SK-N-SH (cell line): Measurements from ENCODE around the gene FTCD. TPM values are rescaled to one million over a fixed set of nuclear protein-coding genes. Genes with fewer than 3 reads are reported as not detected.

Experiments used
- CTCF ChIA-PET: fragments of 300-600, 350-600 bp; formaldehyde crosslinking; extraction: SDS; loops from one replicate; lab custom pipeline; 2021; lab: Yijun Ruan, JAX
- POLR2A ChIA-PET: fragments of 350-600 bp; sonication (Branson Sonifier 250); formaldehyde crosslinking; extraction: SDS; loops from one replicate; lab custom pipeline; 2020; ENCODE audit warnings: antibody characterized with exemption, inconsistent platforms; lab: Yijun Ruan, JAX
- DNase-seq: peaks from one replicate; pipeline ENCODE4 v3.0.0; 2012
- H2AFZ ChIP-seq: fragments of 200-600 bp; sonication (generic); 2 replicates; pipeline ENCODE4 v1.8.1; 2016; ENCODE audit warnings: antibody characterized with exemption, mild to moderate bottlenecking, low read depth
- H3F3A ChIP-seq: fragments of 200-600 bp; sonication (generic); replicated peaks from 2 replicates; pipeline ENCODE3; 2016; ENCODE audit warnings: antibody characterized with exemption, mild to moderate bottlenecking; ENCODE audit not compliant: insufficient read depth
- H3K27ac ChIP-seq, 2 experiments: fragments of 200-500 bp in 1 of 2; fragments of 200-600 bp in 1 of 2; sonication (Bioruptor generic) in 1 of 2; sonication (generic), shearing (Covaris generic) in 1 of 2; 2 replicates each; pipeline versions ENCODE4 v1.5.1 to v1.6.1; 2014 to 2016; ENCODE audit warnings: low read depth in 2 of 2, inconsistent platforms in 1 of 2, low read length in 1 of 2, mild to moderate bottlenecking in 1 of 2, mixed read lengths in 1 of 2
- H3K27me3 ChIP-seq: fragments of 200-600 bp; sonication (generic), shearing (Covaris generic); 2 replicates; pipeline ENCODE4 v1.6.1; 2016; ENCODE audit warnings: mixed run types; ENCODE audit not compliant: insufficient read depth
- H3K36me3 ChIP-seq, 2 experiments: fragments of 200-500 bp in 1 of 2; fragments of 200-600 bp in 1 of 2; sonication (Bioruptor generic) in 1 of 2; sonication (generic) in 1 of 2; replicated peaks in 1 of 2; 2 replicates each; pipeline versions ENCODE3 to v1.5.1; 2014 to 2016; ENCODE audit warnings: low read length in 1 of 2, mild to moderate bottlenecking in 1 of 2; ENCODE audit not compliant: insufficient read depth in 2 of 2, control insufficient read depth in 1 of 2
- H3K4me1 ChIP-seq, 2 experiments: fragments of 200-500 bp in 1 of 2; fragments of 200-600 bp in 1 of 2; sonication (Bioruptor generic) in 1 of 2; sonication (generic), shearing (Covaris generic) in 1 of 2; 2 replicates each; pipeline versions ENCODE4 v1.5.1 to v1.6.1; 2014 to 2016; ENCODE audit warnings: low read depth in 1 of 2, low read length in 1 of 2, mixed run types in 1 of 2; ENCODE audit not compliant: insufficient read depth in 2 of 2, control insufficient read depth in 1 of 2
- H3K4me2 ChIP-seq: fragments of 200-600 bp; sonication (generic), shearing (Covaris generic); 2 replicates; pipeline ENCODE4 v1.6.1; 2017; ENCODE audit warnings: mixed run types
- H3K4me3 ChIP-seq, 2 experiments: fragments of 200-500 bp in 1 of 2; fragments of 200-600 bp in 1 of 2; sonication (Bioruptor generic) in 1 of 2; sonication (generic), shearing (Covaris generic) in 1 of 2; 2 replicates each; pipeline versions ENCODE4 v1.5.1 to v1.8.1; 2014 to 2016; ENCODE audit warnings: low read depth in 2 of 2, inconsistent platforms in 1 of 2, low read length in 1 of 2, mild to moderate bottlenecking in 1 of 2, mixed read lengths in 1 of 2, moderate library complexity in 1 of 2
- H3K79me2 ChIP-seq: fragments of 200-600 bp; sonication (generic); 2 replicates; pipeline ENCODE4 v1.8.1; 2017; ENCODE audit warnings: mild to moderate bottlenecking; ENCODE audit not compliant: insufficient read depth
- H3K9ac ChIP-seq: fragments of 200-600 bp; sonication (generic); 2 replicates; pipeline ENCODE4 v1.6.1; 2017; ENCODE audit warnings: mixed run types
- H3K9me2 ChIP-seq: fragments of 200-600 bp; sonication (generic); 2 replicates; pipeline ENCODE4 v1.6.1; 2017; ENCODE audit warnings: mixed run types
- H3K9me3 ChIP-seq: fragments of 200-600 bp; sonication (generic); 2 replicates; pipeline ENCODE4 v1.6.1; 2017; ENCODE audit warnings: mixed run types, mild to moderate bottlenecking, moderate library complexity
- H4K20me1 ChIP-seq: fragments of 200-600 bp; sonication (generic); 2 replicates; pipeline ENCODE4 v1.6.1; 2017; ENCODE audit warnings: mild to moderate bottlenecking, mixed run types; ENCODE audit not compliant: insufficient read depth
- CHD2 ChIP-seq: fragments of 150-350 bp; IDR thresholded peaks from 2 replicates; pipeline ENCODE4 v1.6.1; 2018; ENCODE audit warnings: low read length; ENCODE audit not compliant: partially characterized antibody
- FOXM1 ChIP-seq: IDR thresholded peaks from 2 replicates; pipeline ENCODE4 v1.4.0; 2012; ENCODE audit warnings: low read depth, mild to moderate bottlenecking
- GABPA ChIP-seq: IDR thresholded peaks from 2 replicates; pipeline ENCODE4 v1.4.0; 2012; ENCODE audit warnings: low read depth, mild to moderate bottlenecking
- JUND ChIP-seq: IDR thresholded peaks from 2 replicates; pipeline ENCODE4 v1.4.0; 2012
- NRF1 ChIP-seq: IDR thresholded peaks from 2 replicates; pipeline ENCODE4 v1.6.1; 2012; ENCODE audit warnings: low read depth, mild to moderate bottlenecking, low read length
- POLR2AphosphoS5 ChIP-seq: IDR thresholded peaks from 2 replicates; pipeline ENCODE4 v1.6.1; 2012; ENCODE audit warnings: low read depth, low read length
- RAD21 ChIP-seq: IDR thresholded peaks from 2 replicates; pipeline ENCODE4 v1.6.1; 2012; ENCODE audit warnings: mild to moderate bottlenecking, low read length
- RFX5 ChIP-seq: IDR thresholded peaks from 2 replicates; pipeline ENCODE4 v1.6.1; 2012; ENCODE audit warnings: mild to moderate bottlenecking, improper control_type of control experiment, low read length
- SIN3A ChIP-seq: IDR thresholded peaks from 2 replicates; pipeline ENCODE4 v1.6.1; 2012; ENCODE audit warnings: low read depth, mild to moderate bottlenecking, low read length, moderate library complexity, borderline replicate concordance
- TAF1 ChIP-seq: IDR thresholded peaks from 2 replicates; pipeline ENCODE4 v1.6.1; 2012; ENCODE audit warnings: low read depth, mild to moderate bottlenecking, low read length, moderate library complexity, borderline replicate concordance
- TCF12 ChIP-seq: IDR thresholded peaks from 2 replicates; pipeline ENCODE4 v1.4.0; 2012
- TEAD4 ChIP-seq: IDR thresholded peaks from 2 replicates; pipeline ENCODE4 v1.4.0; 2012; ENCODE audit warnings: mild to moderate bottlenecking, borderline replicate concordance; ENCODE audit not compliant: insufficient read depth
- USF2 ChIP-seq: fragments of 150-350 bp; IDR thresholded peaks from 2 replicates; pipeline ENCODE4 v1.6.1; 2017; ENCODE audit warnings: antibody characterized with exemption, low read length, low read depth, borderline replicate concordance
- YY1 ChIP-seq: IDR thresholded peaks from 2 replicates; pipeline ENCODE4 v1.4.0; 2012; ENCODE audit warnings: low read depth, mild to moderate bottlenecking
- ZBTB33 ChIP-seq: IDR thresholded peaks from 2 replicates; pipeline ENCODE4 v1.4.0; 2012; ENCODE audit warnings: low read depth, borderline replicate concordance
- WGBS: methylation state at CpG from one replicate; pipeline ENCODE4 v1.1.6; 2017; ENCODE audit warnings: low lambda C conversion rate; 5-methylcytosine and 5-hydroxymethylcytosine counted together
- polyA plus RNA-seq, 3 experiments: library from polyadenylated mRNA; depleted of rRNA; stranded (reverse); fragments of >200 nt; gene quantifications; 2 replicates each; pipeline ENCODE4 v1.2.3, GENCODE V29; 2012

The FTCD gene
- polyA plus RNA-seq, 1 of the 3 experiments (the other 2 are of a cell fraction), result 0.33 TPM

- WGBS, result 85% methylated on average over 20 of the region's 20 CpGs
- H4K20me1 ChIP-seq, result peaks cover 12% of the 10 kb centered on the region
Measured at GRCh38 chr21:46110499-46111192, 44.7 kb downstream of the FTCD start.

GRCh38 chr21:46109313-46110221, 45.8 kb downstream of the FTCD start:
- Histone ChIP-seq H3F3A (no peaks in the 10 kb centered on the region), H3K9me3 (no peaks in the 10 kb centered on the region), H3K4me3 (no peak overlapping the region), H3K27me3 (no peaks in the 10 kb centered on the region), H4K20me1 (peaks cover 12% of the 10 kb centered on the region), H3K27ac (peak overlapping the region in 1 of 2 experiments; percentile 64; a peak in 1 of 4 replicates), H2AFZ (no peak overlapping the region), H3K4me1 (peaks cover 0 to 27% of the 10 kb centered on the region in 2 experiments; a peak in 1 of 4 replicates), H3K9me2 (no peaks in the 10 kb centered on the region), H3K36me3 (peaks cover 17 to 26% of the 10 kb centered on the region in 2 experiments), H3K79me2 (peaks cover 55% of the 10 kb centered on the region), H3K4me2 (no peak overlapping the region), H3K9ac (no peak overlapping the region)
- TF ChIP-seq YY1 (no peak), NRF1 (no peak), RAD21 (no peak), GABPA (no peak), ZBTB33 (no peak), TEAD4 (no peak), SIN3A (no peak), POLR2AphosphoS5 (no peak), USF2 (no peak), TCF12 (no peak), JUND (no peak), RFX5 (no peak)
- POLR2A ChIA-PET, result interaction anchor here (1.1 kb wide), 1 partner anchor 24 kb away, joined by 3 read pairs; no protein-coding TSS in a partner anchor
- 86% methylated on average over 10 of the region's 19 CpGs for WGBS
- peak; percentile 39 for DNase-seq
- CTCF ChIA-PET, result interaction anchor here (0.6 to 1.6 kb wide), 5 partner anchors 12 to 138 kb away, joined by 3 to 6 read pairs (median 3); no protein-coding TSS in a partner anchor

More at GRCh38 chr21:46110499-46111192, 44.7 kb downstream of the FTCD start:
- H3K4me2 ChIP-seq, result no peak overlapping the region
- no peaks in the 10 kb centered on the region for H3F3A ChIP-seq
- CTCF ChIA-PET, result interaction anchor here (0.6 to 1.6 kb wide), 6 partner anchors 10 to 141 kb away, joined by 3 to 6 read pairs (median 3); no protein-coding TSS in a partner anchor
- peaks cover 49% of the 10 kb centered on the region for H3K79me2 ChIP-seq
- no peak overlapping the region for H3K4me3 ChIP-seq
- TF ChIP-seq TCF12, result no peak
- no peak for TF ChIP-seq TAF1
- no peak for TF ChIP-seq CHD2
- peak; percentile 46 for TF ChIP-seq RAD21
- no peak for TF ChIP-seq FOXM1
- no peak for TF ChIP-seq SIN3A
- TF ChIP-seq GABPA, result no peak
- TF ChIP-seq, all 33 proteins: peak for 1
- Histone ChIP-seq H3K4me1 (peaks cover 0 to 27% of the 10 kb centered on the region in 2 experiments; a peak in 1 of 4 replicates), H3K9ac (no peak overlapping the region), H3K9me3 (no peaks in the 10 kb centered on the region), H3K36me3 (peaks cover 24 to 37% of the 10 kb centered on the region in 2 experiments), H2AFZ (no peak overlapping the region), H3K9me2 (no peaks in the 10 kb centered on the region), H3K27ac (peak overlapping the region in 1 of 2 experiments; percentile 64; a peak in 1 of 4 replicates), H3K27me3 (no peaks in the 10 kb centered on the region)
- POLR2A ChIA-PET, result interaction anchor here (1.1 kb wide), 1 partner anchor 22 kb away, joined by 3 read pairs; no protein-coding TSS in a partner anchor
- peak; percentile 73 for DNase-seq
